H9 (cell line): ENCODE results near the gene SERTAD2. TPM values are rescaled to one million over a fixed set of nuclear protein-coding genes. Genes with fewer than 3 reads are reported as not detected.

ENCODE experiments used
- DNase-seq: peaks from one replicate; pipeline ENCODE4 v3.0.0-alpha.2; 2017
- H2AFZ ChIP-seq: one replicate; pipeline ENCODE4 v1.6.1; 2013; ENCODE audit warnings: mild to moderate bottlenecking, low read length, control low read depth, moderate library complexity
- H2AK5ac ChIP-seq: 2 replicates; pipeline ENCODE4 v1.6.1; 2013; ENCODE audit warnings: low read length, control low read depth, mixed read lengths; ENCODE audit not compliant: insufficient read length
- H2BK120ac ChIP-seq: one replicate; pipeline ENCODE4 v1.6.1; 2013; ENCODE audit warnings: low read depth, mild to moderate bottlenecking, low read length, control low read depth, inconsistent platforms; ENCODE audit not compliant: poor library complexity, severe bottlenecking
- H2BK12ac ChIP-seq: 2 replicates; pipeline ENCODE4 v1.6.1; 2013; ENCODE audit warnings: low read length, control low read depth, mixed read lengths, low read depth; ENCODE audit not compliant: insufficient read length
- H2BK15ac ChIP-seq: 2 replicates; pipeline ENCODE4 v1.6.1; 2013; ENCODE audit warnings: low read depth, low read length, control low read depth
- H2BK20ac ChIP-seq: one replicate; pipeline ENCODE4 v1.6.1; 2013; ENCODE audit warnings: low read depth, mild to moderate bottlenecking, low read length, control low read depth, inconsistent platforms; ENCODE audit not compliant: poor library complexity, severe bottlenecking
- H2BK5ac ChIP-seq: 2 replicates; pipeline ENCODE4 v1.6.1; 2013; ENCODE audit warnings: low read length, control low read depth, mixed read lengths; ENCODE audit not compliant: insufficient read length
- H3K14ac ChIP-seq: 2 replicates; pipeline ENCODE4 v1.6.1; 2013; ENCODE audit warnings: low read length, control low read depth; ENCODE audit not compliant: insufficient read depth
- H3K18ac ChIP-seq: 2 replicates; pipeline ENCODE4 v1.6.1; 2013; ENCODE audit warnings: low read depth, mild to moderate bottlenecking, mixed read lengths, low read length, control low read depth; ENCODE audit not compliant: insufficient read length
- H3K23ac ChIP-seq: 2 replicates; pipeline ENCODE4 v1.6.1; 2013; ENCODE audit warnings: low read length, control low read depth, mixed read lengths, low read depth; ENCODE audit not compliant: insufficient read length
- H3K23me2 ChIP-seq: 2 replicates; pipeline ENCODE4 v1.6.1; 2013; ENCODE audit warnings: low read depth, mild to moderate bottlenecking, mixed read lengths, low read length, control low read depth; ENCODE audit not compliant: insufficient read length, poor library complexity, severe bottlenecking
- H3K27ac ChIP-seq: 2 replicates; pipeline ENCODE4 v1.5.1; 2013; ENCODE audit warnings: low read length, control low read depth, mixed read lengths, low read depth; ENCODE audit not compliant: insufficient read length
- H3K27me3 ChIP-seq: 2 replicates; pipeline ENCODE4 v1.6.1; 2013; ENCODE audit warnings: low read length, control low read depth, inconsistent platforms; ENCODE audit not compliant: insufficient read depth
- H3K4ac ChIP-seq: 2 replicates; pipeline ENCODE4 v1.6.1; 2013; ENCODE audit warnings: low read depth, mild to moderate bottlenecking, control low read depth, inconsistent platforms, low read length, moderate library complexity
- H3K4me1 ChIP-seq: 2 replicates; pipeline ENCODE4 v1.6.1; 2013; ENCODE audit warnings: low read length, control low read depth, inconsistent platforms; ENCODE audit not compliant: insufficient read depth
- H3K4me2 ChIP-seq: 2 replicates; pipeline ENCODE4 v1.6.1; 2013; ENCODE audit warnings: low read length, control low read depth, mixed read lengths; ENCODE audit not compliant: insufficient read length, insufficient read depth
- H3K56ac ChIP-seq: 2 replicates; pipeline ENCODE4 v1.6.1; 2013; ENCODE audit warnings: low read depth, mild to moderate bottlenecking, mixed read lengths, low read length, control low read depth; ENCODE audit not compliant: insufficient read length
- H3K79me1 ChIP-seq: 2 replicates; pipeline ENCODE4 v1.6.1; 2013; ENCODE audit warnings: low read depth, mild to moderate bottlenecking, moderate library complexity, low read length, control low read depth, inconsistent platforms; ENCODE audit not compliant: insufficient read depth, poor library complexity, severe bottlenecking
- H3K79me2 ChIP-seq: 2 replicates; pipeline ENCODE4 v1.6.1; 2013; ENCODE audit warnings: low read length, control low read depth, inconsistent platforms; ENCODE audit not compliant: insufficient read depth
- H3K9ac ChIP-seq: 2 replicates; pipeline ENCODE4 v1.6.1; 2013; ENCODE audit warnings: low read length, control low read depth, mixed read lengths; ENCODE audit not compliant: insufficient read length; ENCODE audit errors: extremely low read depth
- H3K9me3 ChIP-seq: one replicate; pipeline ENCODE4 v1.6.1; 2013; ENCODE audit warnings: low read depth, low read length, inconsistent platforms; ENCODE audit not compliant: control insufficient read depth
- H3T11ph ChIP-seq: one replicate; pipeline ENCODE4 v1.6.1; 2013; ENCODE audit warnings: mild to moderate bottlenecking, low read length, control low read depth, inconsistent platforms
- H4K20me1 ChIP-seq: one replicate; pipeline ENCODE4 v1.6.1; 2013; ENCODE audit not compliant: control insufficient read depth, insufficient read length, insufficient read depth
- H4K5ac ChIP-seq: 2 replicates; pipeline ENCODE4 v1.6.1; 2013; ENCODE audit warnings: low read depth, mild to moderate bottlenecking, mixed read lengths, low read length, control low read depth; ENCODE audit not compliant: insufficient read length
- H4K8ac ChIP-seq: replicated peaks from 2 replicates; pipeline ENCODE4 v1.6.1; 2013; ENCODE audit warnings: low read length, control low read depth, mixed read lengths, low read depth; ENCODE audit not compliant: insufficient read length
- H4K91ac ChIP-seq: 2 replicates; pipeline ENCODE4 v1.6.1; 2013; ENCODE audit warnings: low read depth, mild to moderate bottlenecking, moderate library complexity, mixed read lengths, low read length, control low read depth; ENCODE audit not compliant: insufficient read length
- H3K27ac Mint-ChIP-seq, 3 experiments: 2 replicates in 2 of 3; 3 replicates in 1 of 3; pipeline ENCODE4 v1.8.0; 2020 to 2021; ENCODE audit warnings: mixed read lengths in 3 of 3, mild to moderate bottlenecking in 1 of 3, moderate library complexity in 1 of 3
- H3K27me3 Mint-ChIP-seq: 2 replicates; pipeline ENCODE4 v1.8.0; 2021; ENCODE audit warnings: low read depth, mild to moderate bottlenecking, moderate library complexity, mixed read lengths
- H3K36me3 Mint-ChIP-seq, 3 experiments: 2 replicates in 2 of 3; 3 replicates in 1 of 3; pipeline ENCODE4 v1.8.0; 2020 to 2021; ENCODE audit warnings: low read depth in 3 of 3, mixed read lengths in 3 of 3; ENCODE audit not compliant: insufficient read depth in 1 of 3
- H3K4me1 Mint-ChIP-seq, 2 experiments: 2 replicates each; pipeline ENCODE4 v1.8.0; 2020; ENCODE audit warnings: mixed read lengths in 2 of 2
- H3K4me3 Mint-ChIP-seq, 2 experiments: 2 replicates in 1 of 2; 3 replicates in 1 of 2; pipeline ENCODE4 v1.8.0; 2020 to 2021; ENCODE audit warnings: mild to moderate bottlenecking in 2 of 2, mixed read lengths in 2 of 2, moderate library complexity in 1 of 2
- H3K9me3 Mint-ChIP-seq, 2 experiments: 2 replicates in 1 of 2; 3 replicates in 1 of 2; pipeline ENCODE4 v1.8.0; 2020; ENCODE audit warnings: mild to moderate bottlenecking in 2 of 2, mixed read lengths in 2 of 2, moderate library complexity in 1 of 2
- CTCF ChIP-seq: fragments of 200-600 bp; sonication (generic); conservative IDR thresholded peaks from 3 replicates; pipeline ENCODE4 v1.8.0; 2021; ENCODE audit warnings: antibody characterized with exemption, mild to moderate bottlenecking
- total RNA-seq: library from RNA; stranded (reverse); gene quantifications from 2 replicates; pipeline ENCODE4 v1.2.1, GENCODE V29; 2021

Gene SERTAD2
- total RNA-seq, 1 experiment from 2014 or later = 3.5 TPM

GRCh38 chr2:64587561-64587960 lies 66.2 kb downstream of the SERTAD2 start:
- no peaks in the 10 kb centered on the region for H3K9me3 ChIP-seq
- Mint-ChIP-seq H3K27ac (no peak overlapping the region), H3K27me3 (no peaks in the 10 kb centered on the region), H3K36me3 (peaks cover 0 to 25% (median 16%) of the 10 kb centered on the region in 3 experiments; a peak in 5 of 7 replicates), H3K9me3 (no peaks in the 10 kb centered on the region), H3K4me3 (no peak overlapping the region), H3K4me1 (0 out of 4 replicates have a peak, but pooled peaks cover 0 to 6% of the 10 kb centered on the region in 2 experiments)
- no peak overlapping the region for H3K23ac ChIP-seq
- no peak overlapping the region for H2BK20ac ChIP-seq
- no peak overlapping the region for H2AFZ ChIP-seq
- H3K9ac ChIP-seq = no peak overlapping the region
- H2BK120ac ChIP-seq = no peak overlapping the region
- H3K23me2 ChIP-seq = no peaks in the 10 kb centered on the region
- no peak overlapping the region for H2AK5ac ChIP-seq
- H3K18ac ChIP-seq = no peak overlapping the region
- H3K27me3 ChIP-seq = no peaks in the 10 kb centered on the region
- H3K79me2 ChIP-seq = no peaks in the 10 kb centered on the region
- H2BK12ac ChIP-seq = no peak overlapping the region
- no peak overlapping the region for H3K4me2 ChIP-seq
- H4K8ac ChIP-seq = no peak overlapping the region
- DNase-seq = no peak
- no peak overlapping the region for H3K14ac ChIP-seq
- H4K91ac ChIP-seq = no peak overlapping the region
- H2BK5ac ChIP-seq = no peak overlapping the region
- no peak overlapping the region for H3K4ac ChIP-seq
- H3K56ac ChIP-seq = no peak overlapping the region
- no peaks in the 10 kb centered on the region for H3K4me1 ChIP-seq
- H2BK15ac ChIP-seq = no peak overlapping the region
- H4K20me1 ChIP-seq = peaks cover 4% of the 10 kb centered on the region
- no peak overlapping the region for H3K27ac ChIP-seq
- TF ChIP-seq CTCF = no peak
- no peaks in the 10 kb centered on the region for H3K79me1 ChIP-seq
- H3T11ph ChIP-seq = no peak overlapping the region
- no peak overlapping the region for H4K5ac ChIP-seq
